Measurements from ENCODE around the gene PDIK1L.
A peak's percentile ranks its signal among the peaks of the same experiment; 100 is the strongest.

The PDIK1L gene

DNA sequence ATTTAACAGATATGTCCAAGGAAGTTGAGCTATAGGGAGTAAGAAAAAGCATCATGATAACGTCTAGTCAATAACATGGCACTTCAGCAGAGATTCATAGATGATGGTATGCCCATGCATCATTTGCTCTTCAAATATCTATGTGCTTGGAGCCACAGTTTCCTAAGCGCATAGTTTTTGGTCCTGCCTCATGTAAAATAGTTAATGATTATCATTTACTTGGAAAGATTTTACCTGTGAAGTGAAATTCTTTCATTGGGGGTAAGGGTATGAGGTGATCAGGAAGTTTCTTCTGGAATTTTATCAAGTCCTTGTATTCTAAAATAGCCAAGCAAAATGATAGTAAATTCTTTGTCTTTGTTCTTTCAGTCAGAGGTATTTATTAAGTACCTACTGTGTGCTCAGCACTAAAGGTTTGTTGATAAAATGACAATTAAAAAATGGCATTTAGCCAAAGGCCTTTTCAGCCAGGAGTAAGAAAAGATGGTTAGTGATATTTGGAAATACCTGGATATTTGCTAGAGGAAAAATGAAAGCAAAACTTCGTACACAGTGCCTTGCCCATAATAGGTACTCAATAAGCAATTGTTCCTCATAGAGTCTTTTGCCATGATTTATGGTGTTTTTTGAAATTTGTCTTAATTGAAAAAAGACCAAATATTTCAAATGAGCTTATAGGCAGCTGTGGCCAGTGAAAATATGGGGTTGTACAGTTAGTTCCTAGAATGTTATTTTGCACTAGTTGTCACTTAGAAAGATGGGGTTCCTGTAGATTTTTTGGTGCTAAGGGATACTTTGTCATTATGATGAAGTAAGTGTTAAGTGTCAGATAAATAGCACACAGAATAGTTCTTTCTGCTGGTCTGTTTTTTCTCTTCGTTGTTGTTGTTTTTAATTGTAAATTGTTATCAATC is 13.1 kb downstream of the PDIK1L start:
- DNase-seq = no peak

GRCh38 chr1:26125382-26125781 is 13.8 kb downstream of the PDIK1L start:
- no peak for DNase-seq

GRCh38 chr1:26125946-26126320 is 14.3 kb downstream of the PDIK1L start:
- no peak for DNase-seq

DNA sequence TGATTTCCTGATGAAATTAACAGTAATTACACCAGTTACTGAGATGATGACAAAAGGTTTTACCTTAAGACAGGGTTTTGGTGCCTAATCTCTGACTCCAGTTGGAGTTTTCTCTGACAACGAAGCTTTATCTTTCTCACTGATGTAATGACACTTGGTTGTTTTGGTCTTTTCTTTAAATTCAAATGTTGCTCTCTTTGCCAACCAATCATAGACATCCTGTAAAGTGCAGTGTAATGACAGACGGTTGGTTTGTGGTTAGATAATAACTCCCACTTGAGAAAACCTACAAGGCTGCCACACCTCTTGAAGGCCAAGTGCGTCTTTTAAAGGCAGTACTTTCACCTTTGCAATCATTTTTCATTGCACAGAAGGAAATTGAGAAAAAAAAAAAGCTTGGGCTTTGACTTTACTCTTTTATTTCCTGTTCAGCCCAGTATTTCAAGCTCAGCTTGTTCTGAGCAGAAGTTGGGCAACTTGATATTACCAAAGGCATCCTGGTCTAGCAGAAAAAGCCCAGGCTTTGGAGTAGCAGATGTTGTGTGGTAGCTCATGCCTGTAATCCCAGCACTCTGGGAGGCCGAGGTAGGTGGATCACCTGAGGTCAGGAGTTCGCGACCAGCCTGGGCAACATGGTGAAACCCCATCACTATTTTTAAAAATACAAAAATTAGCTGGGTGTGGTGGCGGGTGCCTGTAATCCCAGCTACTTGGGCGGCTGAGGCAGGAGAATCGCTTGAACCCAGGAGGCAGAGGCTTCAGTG is 14.9 kb downstream of the PDIK1L start:
- peak; percentile 49 for DNase-seq

DNA sequence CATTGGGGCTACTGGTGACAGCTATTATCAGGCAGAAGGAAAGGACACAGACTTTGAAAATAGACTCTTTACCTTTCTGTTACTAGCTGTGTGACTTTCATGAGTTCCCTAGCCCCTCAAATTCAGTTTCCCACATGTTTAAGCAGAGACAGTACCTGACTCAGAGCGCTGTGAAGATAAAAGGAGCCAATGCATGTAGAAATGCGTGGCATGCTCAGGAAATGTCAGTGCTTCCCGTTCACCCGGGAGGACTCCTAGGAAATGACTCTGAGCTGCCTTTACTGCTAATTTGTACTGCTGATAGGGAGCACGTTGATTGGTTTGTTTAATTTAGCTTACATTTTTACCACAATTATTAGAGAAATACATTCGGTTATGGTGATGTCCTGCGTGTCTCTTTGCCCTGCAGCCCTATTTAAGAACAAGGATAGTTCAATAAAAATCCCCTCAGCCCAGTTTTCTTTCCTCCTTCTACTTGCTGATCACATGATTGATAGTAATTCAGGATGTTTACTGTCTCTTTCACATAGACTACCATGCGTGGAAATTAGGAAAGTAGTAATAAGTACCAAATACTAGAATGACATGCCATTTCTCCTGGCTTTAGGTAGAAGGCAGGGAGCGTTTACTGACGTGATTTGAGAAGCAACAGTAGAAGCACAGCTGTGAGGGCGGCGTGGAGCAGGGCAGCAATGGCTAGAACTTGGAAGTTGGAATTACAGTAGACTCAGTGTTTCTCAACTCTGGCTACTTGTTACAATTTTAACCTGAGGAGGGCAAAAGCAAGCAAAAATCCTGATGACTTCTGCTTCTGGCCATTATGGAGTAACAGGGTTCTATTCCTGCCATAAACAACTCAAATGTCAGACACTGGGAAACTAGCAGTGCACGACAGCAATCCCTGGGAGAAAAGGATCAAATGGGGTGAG is 15.9 kb downstream of the PDIK1L start:
- DNase-seq = no peak

DNA sequence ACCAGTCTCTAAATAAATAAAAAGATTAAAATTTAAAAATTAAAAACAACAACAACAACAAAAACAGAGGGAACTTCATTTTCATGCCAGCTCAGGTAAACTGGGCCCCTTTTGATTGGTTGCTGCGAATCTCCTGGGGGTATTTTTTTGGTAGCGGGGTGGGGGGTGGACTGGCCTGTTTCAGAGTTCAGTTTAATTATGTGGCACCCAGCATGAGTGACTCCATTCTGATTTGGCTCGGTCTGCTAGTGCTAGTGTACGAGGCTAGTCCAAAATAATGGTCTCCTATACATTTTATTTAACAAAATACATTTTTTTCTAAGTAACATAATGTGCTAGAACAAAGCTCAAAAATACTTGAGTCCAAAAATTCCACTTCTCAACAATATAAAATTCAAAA is 18.2 kb downstream of the PDIK1L start:
- DNase-seq = no peak

- no peak for DNase-seq
These were observed 19.1 kb downstream of the PDIK1L start for GRCh38 chr1:26130695-26131094.

DNA sequence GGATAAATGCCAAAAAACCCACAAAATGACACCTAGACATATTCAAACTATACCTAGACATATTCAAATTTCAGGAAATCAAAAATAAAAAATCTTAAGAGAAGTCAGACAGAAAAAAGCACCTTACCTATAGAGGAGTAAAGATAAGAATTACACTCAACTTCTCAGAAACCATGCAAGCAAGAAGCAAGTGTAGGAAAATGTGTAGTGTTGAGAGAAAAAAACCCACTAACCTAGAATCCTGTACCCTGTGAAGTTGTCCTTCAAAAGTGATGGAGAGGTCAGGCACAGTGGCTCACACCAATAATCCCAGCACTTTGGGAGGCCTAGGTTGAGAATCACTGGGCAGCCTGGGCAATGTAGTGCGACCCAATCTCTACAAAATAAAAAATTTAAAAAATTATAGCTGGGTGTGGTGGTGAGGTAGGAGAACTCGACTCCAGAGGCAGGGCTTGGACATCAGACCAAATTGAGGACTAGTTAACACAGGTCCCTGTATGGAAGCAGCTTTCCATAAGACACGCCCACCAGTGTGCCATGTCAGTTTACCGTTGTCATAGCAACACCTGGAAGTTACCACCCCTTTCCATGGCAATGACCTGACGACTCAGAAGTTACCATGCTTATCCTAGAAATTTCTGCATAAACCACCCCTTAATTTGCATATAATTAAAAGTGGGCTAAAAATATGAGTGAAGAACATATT is 20.7 kb downstream of the PDIK1L start:
- DNase-seq = no peak

GRCh38 chr1:26132834-26133167 is 21.2 kb downstream of the PDIK1L start:
- DNase-seq = no peak

- DNase-seq = no peak
These were observed 22.8 kb downstream of the PDIK1L start for GRCh38 chr1:26134466-26134865.

GRCh38 chr1:26138974-26139558 is 27.4 kb downstream of the PDIK1L start:
- no peak for DNase-seq

- DNase-seq = no peak
These were observed 30.5 kb downstream of the PDIK1L start for GRCh38 chr1:26142159-26142558.

DNA sequence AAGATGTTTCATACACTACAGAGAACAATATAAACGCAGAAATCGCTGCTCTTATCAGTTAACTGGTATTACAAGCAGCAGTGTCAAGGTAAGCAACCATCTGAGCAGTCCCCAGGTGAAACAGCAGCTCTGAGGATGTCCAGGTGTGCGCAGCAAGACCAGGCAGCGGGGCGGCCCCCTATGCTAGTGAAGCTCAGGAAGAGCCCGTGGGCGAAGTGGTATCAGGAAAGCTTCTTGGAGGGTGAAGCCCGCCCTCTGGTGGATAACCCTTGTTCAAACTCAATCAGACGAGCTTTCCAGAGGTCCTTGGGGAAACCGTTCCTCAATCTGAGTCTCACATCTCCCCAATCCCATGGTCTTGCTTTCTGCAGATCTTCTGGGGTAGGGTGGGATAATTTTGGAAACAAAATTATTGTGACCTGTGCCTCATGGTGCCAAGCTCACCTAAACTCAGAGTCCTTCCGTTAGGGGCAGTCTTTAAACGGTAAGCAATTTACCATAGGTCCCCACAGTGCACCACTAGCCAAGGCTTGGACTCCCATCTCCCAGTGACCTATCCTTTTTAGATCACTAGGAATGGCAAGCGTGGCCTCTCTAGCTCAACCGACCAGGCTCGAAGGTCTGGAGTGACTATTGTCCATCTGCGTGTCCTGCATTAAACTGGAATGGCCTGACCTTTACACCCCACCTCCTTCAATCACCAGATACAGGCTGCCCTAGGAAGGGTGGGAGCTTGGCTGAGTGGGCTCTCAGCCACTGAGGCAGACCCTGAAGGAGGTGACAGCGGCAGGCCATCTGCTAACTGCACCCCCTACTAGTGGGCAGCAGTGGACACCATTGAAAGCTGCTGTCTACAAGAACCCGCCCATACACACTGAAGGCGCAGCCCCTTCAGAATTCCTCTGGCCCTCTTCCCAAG is 33.7 kb downstream of the PDIK1L start:
- peak; percentile 72 for DNase-seq

DNA sequence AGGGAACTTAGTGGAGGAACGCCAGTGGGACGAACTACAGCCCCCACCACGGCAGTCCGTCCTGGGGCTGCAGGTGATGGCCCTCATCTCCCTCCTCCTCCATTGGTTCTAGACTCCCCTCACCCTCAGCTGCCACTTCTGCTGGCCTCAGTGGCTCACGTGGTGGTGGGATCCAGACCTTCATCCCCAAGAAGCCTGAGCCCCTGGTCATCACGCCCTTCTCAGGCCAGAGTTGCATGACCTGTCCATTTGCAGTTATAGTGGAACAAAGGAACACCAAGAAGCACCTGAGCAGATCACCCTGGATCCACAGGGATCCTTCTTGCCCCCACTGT is 34.3 kb downstream of the PDIK1L start:
- DNase-seq = no peak

- DNase-seq = no peak
These were observed 37.3 kb downstream of the PDIK1L start for GRCh38 chr1:26148887-26149286.

- DNase-seq = no peak
These were observed 42.4 kb downstream of the PDIK1L start for GRCh38 chr1:26153966-26154532.

- no peak for DNase-seq
These were observed 43.1 kb downstream of the PDIK1L start for GRCh38 chr1:26154750-26155149.

DNA sequence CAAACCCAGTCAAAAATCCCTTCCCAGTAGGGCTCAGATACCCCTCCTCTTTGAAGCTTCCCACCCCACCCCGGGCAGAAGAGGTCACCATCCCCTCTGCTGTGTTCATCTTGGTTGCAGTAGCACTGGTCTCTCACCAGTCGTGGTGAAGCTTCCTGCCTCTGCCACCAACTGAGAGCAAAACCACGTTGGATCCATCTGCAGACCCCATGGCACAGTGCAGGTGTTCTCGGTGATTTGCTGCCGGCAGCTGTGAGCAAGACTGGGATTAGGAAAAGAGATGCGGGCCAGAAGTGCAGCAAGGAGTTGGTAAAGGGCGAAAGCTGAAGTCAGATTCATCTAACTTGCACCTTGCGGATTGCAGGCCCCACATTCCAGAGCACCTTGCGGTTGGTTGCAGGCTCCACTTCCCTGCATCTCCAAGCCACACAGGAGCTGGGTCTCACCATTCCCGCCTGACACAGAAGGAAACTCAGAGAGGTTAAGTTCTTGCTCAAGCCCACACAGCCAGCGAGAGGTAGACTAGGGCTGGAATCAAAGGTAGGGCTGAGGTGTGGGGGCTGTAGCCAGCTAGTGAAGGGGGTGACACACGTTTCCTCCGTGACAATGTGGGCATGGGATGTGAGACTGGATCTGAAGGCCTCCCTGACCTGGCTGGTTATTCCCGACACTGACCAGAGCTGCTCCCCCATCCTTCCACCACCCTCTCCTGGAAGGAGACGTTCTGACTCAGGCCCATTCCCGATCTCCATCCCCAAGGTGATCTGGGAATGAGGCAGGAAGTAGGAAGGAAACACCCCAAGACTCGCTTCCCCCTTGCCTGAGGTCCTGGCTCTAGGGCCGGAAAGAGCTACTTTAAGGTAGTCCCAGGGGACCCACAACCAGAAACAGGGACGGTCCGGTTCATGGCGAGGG is 44.0 kb downstream of the PDIK1L start:
- DNase-seq = no peak

GRCh38 chr1:26156285-26157038 is 44.8 kb downstream of the PDIK1L start:
- DNase-seq = no peak
